GM23338 (cell line): ENCODE measurements around the gene MEN1. TPM values are rescaled to one million over a fixed set of nuclear protein-coding genes. Genes with fewer than 3 reads are reported as not detected.

Experiments used
- ATAC-seq: fragments of 200-7000 bp; cut with Tn5 transposase; 3 replicates; pipeline ENCODE4 v1.9.1; 2020
- DNase-seq: peaks from one replicate; pipeline ENCODE4 v3.0.0-alpha.2; 2015; ENCODE audit warnings: low spot score
- H2AFZ ChIP-seq: fragments of 200-600 bp; sonication (generic); 2 replicates; pipeline ENCODE4 v1.8.0; 2016; ENCODE audit warnings: antibody characterized with exemption, mild to moderate bottlenecking, moderate library complexity
- H3F3A ChIP-seq: fragments of 200-600 bp; sonication (generic); replicated peaks from 2 replicates; pipeline ENCODE4 v1.8.0; 2017; ENCODE audit warnings: antibody characterized with exemption, mixed run types, low read depth
- H3K27ac ChIP-seq: fragments of 200-600 bp; sonication (generic); 2 replicates; pipeline ENCODE4 v1.6.1; 2016; ENCODE audit warnings: low read depth
- H3K27me3 ChIP-seq: fragments of 200-600 bp; sonication (generic); 2 replicates; pipeline ENCODE4 v1.8.0; 2016; ENCODE audit warnings: mild to moderate bottlenecking, mixed run types, moderate library complexity; ENCODE audit not compliant: insufficient read depth
- H3K36me3 ChIP-seq: fragments of 200-600 bp; sonication (generic); 2 replicates; pipeline ENCODE4 v1.8.0; 2016; ENCODE audit warnings: mild to moderate bottlenecking; ENCODE audit not compliant: insufficient read depth
- H3K4me1 ChIP-seq: fragments of 200-600 bp; sonication (generic); 2 replicates; pipeline ENCODE4 v1.8.0; 2016; ENCODE audit warnings: mild to moderate bottlenecking, moderate library complexity; ENCODE audit not compliant: insufficient read depth
- H3K4me2 ChIP-seq: fragments of 200-600 bp; sonication (generic); 2 replicates; pipeline ENCODE4 v1.7.1; 2017; ENCODE audit warnings: mixed run types
- H3K4me3 ChIP-seq: fragments of 200-600 bp; sonication (generic); 2 replicates; pipeline ENCODE4 v1.6.1; 2016; ENCODE audit warnings: mixed run types
- H3K79me2 ChIP-seq: fragments of 200-600 bp; sonication (generic); replicated peaks from 2 replicates; pipeline ENCODE4 v1.8.0; 2017; ENCODE audit warnings: mild to moderate bottlenecking; ENCODE audit not compliant: insufficient read depth
- H3K9me2 ChIP-seq: fragments of 200-600 bp; sonication (generic); 2 replicates; pipeline ENCODE4 v1.8.0; 2017; ENCODE audit not compliant: insufficient read depth
- H4K20me1 ChIP-seq: fragments of 200-600 bp; sonication (generic); replicated peaks from 2 replicates; pipeline ENCODE4 v1.8.0; 2017; ENCODE audit warnings: mild to moderate bottlenecking; ENCODE audit not compliant: insufficient read depth
- H3K27ac Mint-ChIP-seq: 2 replicates; pipeline ENCODE4 v1.8.0; 2020; ENCODE audit warnings: inconsistent platforms, mild to moderate bottlenecking, moderate library complexity, mixed read lengths
- H3K27me3 Mint-ChIP-seq: 3 replicates; pipeline ENCODE4 v1.8.0; 2022; ENCODE audit warnings: low read depth, mild to moderate bottlenecking, moderate library complexity, mixed read lengths, inconsistent platforms; ENCODE audit not compliant: insufficient read depth, poor library complexity
- H3K36me3 Mint-ChIP-seq: 3 replicates; pipeline ENCODE4 v1.8.0; 2021; ENCODE audit warnings: low read depth, mild to moderate bottlenecking, inconsistent platforms, moderate library complexity, mixed read lengths
- H3K4me1 Mint-ChIP-seq: 3 replicates; pipeline ENCODE4 v1.8.0; 2020; ENCODE audit warnings: mild to moderate bottlenecking, inconsistent platforms, mixed read lengths
- H3K4me3 Mint-ChIP-seq: 3 replicates; pipeline ENCODE4 v1.8.0; 2021; ENCODE audit warnings: moderate library complexity, mild to moderate bottlenecking, inconsistent platforms, mixed read lengths
- H3K9me3 Mint-ChIP-seq: 3 replicates; pipeline ENCODE4 v1.8.0; 2020; ENCODE audit warnings: moderate library complexity, mild to moderate bottlenecking, inconsistent platforms, mixed read lengths
- CREB1 ChIP-seq: fragments of 250-450 bp; sonication (Bioruptor Pico); IDR thresholded peaks from 2 replicates; pipeline ENCODE4 v1.5.0; 2020; ENCODE audit warnings: low read depth, mild to moderate bottlenecking, moderate library complexity
- EZH2 ChIP-seq: fragments of 200-600 bp; sonication (generic); IDR thresholded peaks from one replicate; pipeline ENCODE4 v1.8.0; 2017; ENCODE audit warnings: antibody characterized with exemption, mild to moderate bottlenecking, low read depth; ENCODE audit not compliant: unreplicated experiment
- EZH2phosphoT487 ChIP-seq: fragments of 200-600 bp; sonication (generic); IDR thresholded peaks from one replicate; pipeline ENCODE4 v1.8.1; 2018; ENCODE audit warnings: antibody characterized with exemption; ENCODE audit not compliant: unreplicated experiment
- JUNB ChIP-seq: IDR thresholded peaks from one replicate; pipeline ENCODE4 v1.6.1; 2016; ENCODE audit warnings: antibody characterized with exemption; ENCODE audit not compliant: unreplicated experiment
- NANOG ChIP-seq: IDR thresholded peaks from 2 replicates; pipeline ENCODE4 v1.6.1; 2016; ENCODE audit warnings: antibody characterized with exemption, borderline replicate concordance
- POLR2AphosphoS5 ChIP-seq: IDR thresholded peaks from 2 replicates; pipeline ENCODE4 v1.6.1; 2016; ENCODE audit warnings: antibody characterized with exemption, low read depth
- STAT1 ChIP-seq: IDR thresholded peaks from one replicate; pipeline ENCODE4 v1.6.1; 2016; ENCODE audit warnings: antibody characterized with exemption; ENCODE audit not compliant: unreplicated experiment
- ZNF114 ChIP-seq: fragments of 250-450 bp; sonication (Bioruptor Pico); IDR thresholded peaks from 2 replicates; pipeline ENCODE4 v1.5.0; 2020; ENCODE audit warnings: mild to moderate bottlenecking, moderate library complexity
- ZNF331 ChIP-seq: fragments of 250-450 bp; sonication (Bioruptor Pico); IDR thresholded peaks from 2 replicates; pipeline ENCODE4 v1.5.0; 2020; ENCODE audit warnings: low read depth, mild to moderate bottlenecking, moderate library complexity
- polyA plus RNA-seq: library from polyadenylated mRNA; unstranded; fragments of >200 nt; fragmentation: Nextera tagmentation; extraction: Ambion mirVana; gene quantifications from 2 replicates; pipeline ENCODE4 v1.2.1, GENCODE V29; 2016
- total RNA-seq: library from RNA; depleted of rRNA; stranded (reverse); fragments of >200 nt; shearing (Covaris generic); gene quantifications from 2 replicates; pipeline ENCODE4 v1.2.3, GENCODE V29; 2014
- TF ChIP-seq, protein P1 (sequence below), 2 experiments: fragments of 200-600 bp in 1 of 2; sonication (generic) in 1 of 2; conservative IDR thresholded peaks; 2 replicates each; pipeline versions ENCODE4 v1.5.1 to v1.6.1; 2016 to 2017; ENCODE audit warnings: antibody characterized with exemption in 2 of 2, low read depth in 2 of 2, mild to moderate bottlenecking in 2 of 2, moderate library complexity in 1 of 2
- TF ChIP-seq, protein P2 (sequence below): IDR thresholded peaks from one replicate; pipeline ENCODE4 v1.6.1; 2018; ENCODE audit warnings: antibody characterized with exemption; ENCODE audit not compliant: unreplicated experiment
- TF ChIP-seq, protein P3 (sequence below): fragments of 250-450 bp; sonication (Bioruptor Pico); IDR thresholded peaks from 2 replicates; pipeline ENCODE4 v1.5.0; 2020; ENCODE audit warnings: mild to moderate bottlenecking, moderate library complexity
- TF ChIP-seq, protein P4 (sequence below): IDR thresholded peaks from 2 replicates; pipeline ENCODE4 v1.6.1; 2016; ENCODE audit warnings: antibody characterized with exemption

Gene MEN1
- total and polyA plus RNA-seq, 2 experiments from 2014 or later = 31.6 to 45.2 TPM

DNA sequence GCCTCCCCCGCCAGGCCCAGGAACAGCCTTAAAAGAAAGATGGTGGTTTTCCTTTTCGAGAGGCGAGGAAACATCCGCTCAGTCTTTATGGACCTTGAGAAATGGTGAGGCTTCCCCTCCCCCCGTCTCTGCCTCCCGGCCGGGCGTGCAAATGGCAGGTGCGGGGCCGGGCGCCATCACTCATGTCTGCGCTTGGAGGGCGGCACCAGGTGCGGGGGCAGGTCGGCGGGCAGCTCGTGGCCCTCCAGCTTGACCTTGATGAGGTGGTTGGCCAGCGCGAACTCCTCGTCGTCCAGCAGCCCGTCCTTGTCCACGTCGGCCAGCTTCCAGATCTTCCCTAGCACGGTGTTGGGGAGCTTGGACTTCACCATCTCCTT lies 43.8 kb upstream of the MEN1 start:
- no peak for ATAC-seq
- H3K27ac ChIP-seq = no peak overlapping the region
- H3K36me3 ChIP-seq = no peaks in the 10 kb centered on the region
- peaks cover 4% of the 10 kb centered on the region for H3K4me1 ChIP-seq
- no peaks in the 10 kb centered on the region for H4K20me1 ChIP-seq
- H3K9me2 ChIP-seq = no peaks in the 10 kb centered on the region
- no peaks in the 10 kb centered on the region for H3K9me3 Mint-ChIP-seq
- no peak for DNase-seq
- H3K79me2 ChIP-seq = no peaks in the 10 kb centered on the region
- H3K27ac Mint-ChIP-seq = 0 out of 2 replicates have a peak overlapping the region, but pooled peaks have one; percentile 59
- no peaks in the 10 kb centered on the region; the same call in 2 of the 3 replicates for H3K36me3 Mint-ChIP-seq
- TF ChIP-seq, protein P1, sequence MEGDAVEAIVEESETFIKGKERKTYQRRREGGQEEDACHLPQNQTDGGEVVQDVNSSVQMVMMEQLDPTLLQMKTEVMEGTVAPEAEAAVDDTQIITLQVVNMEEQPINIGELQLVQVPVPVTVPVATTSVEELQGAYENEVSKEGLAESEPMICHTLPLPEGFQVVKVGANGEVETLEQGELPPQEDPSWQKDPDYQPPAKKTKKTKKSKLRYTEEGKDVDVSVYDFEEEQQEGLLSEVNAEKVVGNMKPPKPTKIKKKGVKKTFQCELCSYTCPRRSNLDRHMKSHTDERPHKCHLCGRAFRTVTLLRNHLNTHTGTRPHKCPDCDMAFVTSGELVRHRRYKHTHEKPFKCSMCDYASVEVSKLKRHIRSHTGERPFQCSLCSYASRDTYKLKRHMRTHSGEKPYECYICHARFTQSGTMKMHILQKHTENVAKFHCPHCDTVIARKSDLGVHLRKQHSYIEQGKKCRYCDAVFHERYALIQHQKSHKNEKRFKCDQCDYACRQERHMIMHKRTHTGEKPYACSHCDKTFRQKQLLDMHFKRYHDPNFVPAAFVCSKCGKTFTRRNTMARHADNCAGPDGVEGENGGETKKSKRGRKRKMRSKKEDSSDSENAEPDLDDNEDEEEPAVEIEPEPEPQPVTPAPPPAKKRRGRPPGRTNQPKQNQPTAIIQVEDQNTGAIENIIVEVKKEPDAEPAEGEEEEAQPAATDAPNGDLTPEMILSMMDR (conservative IDR thresholded peaks at IDR 0.05; ENCODE audit: low read depth in 2 of 2) = no peak
- no peak for TF ChIP-seq ZNF114
- TF ChIP-seq, protein P2, sequence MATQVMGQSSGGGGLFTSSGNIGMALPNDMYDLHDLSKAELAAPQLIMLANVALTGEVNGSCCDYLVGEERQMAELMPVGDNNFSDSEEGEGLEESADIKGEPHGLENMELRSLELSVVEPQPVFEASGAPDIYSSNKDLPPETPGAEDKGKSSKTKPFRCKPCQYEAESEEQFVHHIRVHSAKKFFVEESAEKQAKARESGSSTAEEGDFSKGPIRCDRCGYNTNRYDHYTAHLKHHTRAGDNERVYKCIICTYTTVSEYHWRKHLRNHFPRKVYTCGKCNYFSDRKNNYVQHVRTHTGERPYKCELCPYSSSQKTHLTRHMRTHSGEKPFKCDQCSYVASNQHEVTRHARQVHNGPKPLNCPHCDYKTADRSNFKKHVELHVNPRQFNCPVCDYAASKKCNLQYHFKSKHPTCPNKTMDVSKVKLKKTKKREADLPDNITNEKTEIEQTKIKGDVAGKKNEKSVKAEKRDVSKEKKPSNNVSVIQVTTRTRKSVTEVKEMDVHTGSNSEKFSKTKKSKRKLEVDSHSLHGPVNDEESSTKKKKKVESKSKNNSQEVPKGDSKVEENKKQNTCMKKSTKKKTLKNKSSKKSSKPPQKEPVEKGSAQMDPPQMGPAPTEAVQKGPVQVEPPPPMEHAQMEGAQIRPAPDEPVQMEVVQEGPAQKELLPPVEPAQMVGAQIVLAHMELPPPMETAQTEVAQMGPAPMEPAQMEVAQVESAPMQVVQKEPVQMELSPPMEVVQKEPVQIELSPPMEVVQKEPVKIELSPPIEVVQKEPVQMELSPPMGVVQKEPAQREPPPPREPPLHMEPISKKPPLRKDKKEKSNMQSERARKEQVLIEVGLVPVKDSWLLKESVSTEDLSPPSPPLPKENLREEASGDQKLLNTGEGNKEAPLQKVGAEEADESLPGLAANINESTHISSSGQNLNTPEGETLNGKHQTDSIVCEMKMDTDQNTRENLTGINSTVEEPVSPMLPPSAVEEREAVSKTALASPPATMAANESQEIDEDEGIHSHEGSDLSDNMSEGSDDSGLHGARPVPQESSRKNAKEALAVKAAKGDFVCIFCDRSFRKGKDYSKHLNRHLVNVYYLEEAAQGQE = no peak
- TF ChIP-seq EZH2 = no peak
- TF ChIP-seq JUNB = no peak
- TF ChIP-seq EZH2phosphoT487 = no peak
- no peak for TF ChIP-seq ZNF331 (CRISPR knock-in tag)
- TF ChIP-seq POLR2AphosphoS5 = no peak
- no peak for TF ChIP-seq CREB1 (CRISPR knock-in tag)
- TF ChIP-seq, protein P3, sequence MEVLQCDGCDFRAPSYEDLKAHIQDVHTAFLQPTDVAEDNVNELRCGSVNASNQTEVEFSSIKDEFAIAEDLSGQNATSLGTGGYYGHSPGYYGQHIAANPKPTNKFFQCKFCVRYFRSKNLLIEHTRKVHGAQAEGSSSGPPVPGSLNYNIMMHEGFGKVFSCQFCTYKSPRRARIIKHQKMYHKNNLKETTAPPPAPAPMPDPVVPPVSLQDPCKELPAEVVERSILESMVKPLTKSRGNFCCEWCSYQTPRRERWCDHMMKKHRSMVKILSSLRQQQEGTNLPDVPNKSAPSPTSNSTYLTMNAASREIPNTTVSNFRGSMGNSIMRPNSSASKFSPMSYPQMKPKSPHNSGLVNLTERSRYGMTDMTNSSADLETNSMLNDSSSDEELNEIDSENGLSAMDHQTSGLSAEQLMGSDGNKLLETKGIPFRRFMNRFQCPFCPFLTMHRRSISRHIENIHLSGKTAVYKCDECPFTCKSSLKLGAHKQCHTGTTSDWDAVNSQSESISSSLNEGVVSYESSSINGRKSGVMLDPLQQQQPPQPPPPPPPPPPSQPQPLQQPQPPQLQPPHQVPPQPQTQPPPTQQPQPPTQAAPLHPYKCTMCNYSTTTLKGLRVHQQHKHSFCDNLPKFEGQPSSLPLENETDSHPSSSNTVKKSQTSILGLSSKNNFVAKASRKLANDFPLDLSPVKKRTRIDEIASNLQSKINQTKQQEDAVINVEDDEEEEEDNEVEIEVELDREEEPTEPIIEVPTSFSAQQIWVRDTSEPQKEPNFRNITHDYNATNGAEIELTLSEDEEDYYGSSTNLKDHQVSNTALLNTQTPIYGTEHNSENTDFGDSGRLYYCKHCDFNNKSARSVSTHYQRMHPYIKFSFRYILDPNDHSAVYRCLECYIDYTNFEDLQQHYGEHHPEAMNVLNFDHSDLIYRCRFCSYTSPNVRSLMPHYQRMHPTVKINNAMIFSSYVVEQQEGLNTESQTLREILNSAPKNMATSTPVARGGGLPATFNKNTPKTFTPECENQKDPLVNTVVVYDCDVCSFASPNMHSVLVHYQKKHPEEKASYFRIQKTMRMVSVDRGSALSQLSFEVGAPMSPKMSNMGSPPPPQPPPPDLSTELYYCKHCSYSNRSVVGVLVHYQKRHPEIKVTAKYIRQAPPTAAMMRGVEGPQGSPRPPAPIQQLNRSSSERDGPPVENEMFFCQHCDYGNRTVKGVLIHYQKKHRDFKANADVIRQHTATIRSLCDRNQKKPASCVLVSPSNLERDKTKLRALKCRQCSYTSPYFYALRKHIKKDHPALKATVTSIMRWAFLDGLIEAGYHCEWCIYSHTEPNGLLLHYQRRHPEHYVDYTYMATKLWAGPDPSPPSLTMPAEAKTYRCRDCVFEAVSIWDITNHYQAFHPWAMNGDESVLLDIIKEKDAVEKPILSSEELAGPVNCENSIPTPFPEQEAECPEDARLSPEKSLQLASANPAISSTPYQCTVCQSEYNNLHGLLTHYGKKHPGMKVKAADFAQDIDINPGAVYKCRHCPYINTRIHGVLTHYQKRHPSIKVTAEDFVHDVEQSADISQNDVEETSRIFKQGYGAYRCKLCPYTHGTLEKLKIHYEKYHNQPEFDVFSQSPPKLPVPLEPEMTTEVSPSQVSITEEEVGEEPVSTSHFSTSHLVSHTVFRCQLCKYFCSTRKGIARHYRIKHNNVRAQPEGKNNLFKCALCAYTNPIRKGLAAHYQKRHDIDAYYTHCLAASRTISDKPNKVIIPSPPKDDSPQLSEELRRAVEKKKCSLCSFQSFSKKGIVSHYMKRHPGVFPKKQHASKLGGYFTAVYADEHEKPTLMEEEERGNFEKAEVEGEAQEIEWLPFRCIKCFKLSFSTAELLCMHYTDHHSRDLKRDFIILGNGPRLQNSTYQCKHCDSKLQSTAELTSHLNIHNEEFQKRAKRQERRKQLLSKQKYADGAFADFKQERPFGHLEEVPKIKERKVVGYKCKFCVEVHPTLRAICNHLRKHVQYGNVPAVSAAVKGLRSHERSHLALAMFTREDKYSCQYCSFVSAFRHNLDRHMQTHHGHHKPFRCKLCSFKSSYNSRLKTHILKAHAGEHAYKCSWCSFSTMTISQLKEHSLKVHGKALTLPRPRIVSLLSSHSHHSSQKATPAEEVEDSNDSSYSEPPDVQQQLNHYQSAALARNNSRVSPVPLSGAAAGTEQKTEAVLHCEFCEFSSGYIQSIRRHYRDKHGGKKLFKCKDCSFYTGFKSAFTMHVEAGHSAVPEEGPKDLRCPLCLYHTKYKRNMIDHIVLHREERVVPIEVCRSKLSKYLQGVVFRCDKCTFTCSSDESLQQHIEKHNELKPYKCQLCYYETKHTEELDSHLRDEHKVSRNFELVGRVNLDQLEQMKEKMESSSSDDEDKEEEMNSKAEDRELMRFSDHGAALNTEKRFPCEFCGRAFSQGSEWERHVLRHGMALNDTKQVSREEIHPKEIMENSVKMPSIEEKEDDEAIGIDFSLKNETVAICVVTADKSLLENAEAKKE (CRISPR knock-in tag) = no peak
- TF ChIP-seq NANOG = no peak
- no peak for TF ChIP-seq STAT1
- TF ChIP-seq, protein P4, sequence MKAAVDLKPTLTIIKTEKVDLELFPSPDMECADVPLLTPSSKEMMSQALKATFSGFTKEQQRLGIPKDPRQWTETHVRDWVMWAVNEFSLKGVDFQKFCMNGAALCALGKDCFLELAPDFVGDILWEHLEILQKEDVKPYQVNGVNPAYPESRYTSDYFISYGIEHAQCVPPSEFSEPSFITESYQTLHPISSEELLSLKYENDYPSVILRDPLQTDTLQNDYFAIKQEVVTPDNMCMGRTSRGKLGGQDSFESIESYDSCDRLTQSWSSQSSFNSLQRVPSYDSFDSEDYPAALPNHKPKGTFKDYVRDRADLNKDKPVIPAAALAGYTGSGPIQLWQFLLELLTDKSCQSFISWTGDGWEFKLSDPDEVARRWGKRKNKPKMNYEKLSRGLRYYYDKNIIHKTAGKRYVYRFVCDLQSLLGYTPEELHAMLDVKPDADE = no peak
- H3K4me2 ChIP-seq = no peak overlapping the region
- no peaks in the 10 kb centered on the region for H3K27me3 ChIP-seq
- no peak overlapping the region for H3K4me3 ChIP-seq
- peaks cover 20% of the 10 kb centered on the region for H3K4me1 Mint-ChIP-seq
- H3K27me3 Mint-ChIP-seq = peaks cover 10% of the 10 kb centered on the region
- H3F3A ChIP-seq = no peaks in the 10 kb centered on the region
- no peak overlapping the region for H2AFZ ChIP-seq
- no peak overlapping the region for H3K4me3 Mint-ChIP-seq
